ENCODE results near the gene VIPAS39. TPM values are rescaled to one million over a fixed set of nuclear protein-coding genes. Genes with fewer than 3 reads are reported as not detected.

Gene VIPAS39
- total RNA-seq, 4 donors from 2014 or later = 7.4 to 54.1 (median 23.6) TPM

GRCh38 chr14:77478029-77478428 is 20.6 kb upstream of the VIPAS39 start:
- Histone ChIP-seq H3K4me3 (no peak overlapping the region), H3K27me3 (no peaks in the 10 kb centered on the region), H3K36me3 (no peaks in the 10 kb centered on the region), H3K27ac (no peak overlapping the region), H3K9me3 (no peaks in the 10 kb centered on the region), H3K4me1 (peaks cover 0 to 7% of the 10 kb centered on the region in 2 donors)
- TF ChIP-seq CTCF (IDR thresholded peaks at IDR 0.05) (no peak), POLR2A (IDR thresholded peaks at IDR 0.05) (no peak)
- no peak for DNase-seq
- intact Hi-C loops (cut with DNase I; ENCODE audit: low total_unique reads) = no loop called here

DNA sequence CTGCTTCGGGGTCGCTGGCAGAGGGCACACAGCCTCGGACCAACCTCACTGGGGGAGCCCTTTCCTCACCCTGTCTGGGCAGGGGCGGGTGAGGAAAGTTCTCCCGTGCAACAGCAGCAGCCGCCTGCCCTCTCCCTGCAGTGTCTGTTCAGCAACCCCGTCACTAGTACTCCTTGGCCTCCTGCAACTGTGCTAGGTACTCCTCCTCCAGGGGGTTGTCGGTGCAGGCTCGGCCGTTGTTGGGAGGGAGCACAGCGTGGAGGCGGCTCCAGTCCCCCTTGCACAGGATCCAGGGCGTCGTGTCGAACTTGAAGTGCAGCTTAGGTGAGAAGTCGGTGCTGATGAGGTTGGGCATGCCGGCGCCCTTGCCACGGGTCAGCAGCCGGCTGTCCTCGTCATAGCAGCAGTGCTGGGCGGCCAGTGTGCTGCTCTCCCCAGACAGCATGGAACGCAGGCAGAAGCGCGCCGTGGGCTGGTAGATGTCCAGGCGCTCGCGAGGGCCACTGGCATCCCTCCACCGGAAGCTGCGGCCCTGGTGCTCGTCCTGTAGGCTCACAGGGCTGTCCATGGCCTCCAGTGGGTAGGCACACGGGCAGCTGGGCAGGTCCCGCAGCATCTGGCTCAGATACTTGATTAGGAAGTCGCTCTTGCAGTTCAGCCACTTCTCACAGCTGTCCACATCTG is 18.2 kb upstream of the VIPAS39 start:
- intact Hi-C loops (cut with DNase I; ENCODE audit: low total_unique reads) = no loop called here
- no peaks in the 10 kb centered on the region for H3K9me3 ChIP-seq
- TF ChIP-seq CTCF (IDR thresholded peaks at IDR 0.05) (no peak), POLR2A (IDR thresholded peaks at IDR 0.05) (no peak)

GRCh38 chr14:77474479-77475177 is 17.2 kb upstream of the VIPAS39 start:
- TF ChIP-seq POLR2A (IDR thresholded peaks at IDR 0.05) (no peak), CTCF (IDR thresholded peaks at IDR 0.05) (no peak)
- H3K9me3 ChIP-seq = no peaks in the 10 kb centered on the region
- H3K27me3 ChIP-seq = no peaks in the 10 kb centered on the region
- H3K4me3 ChIP-seq = no peak overlapping the region
- peak in 1 of 2 donors; percentile 35 for DNase-seq
- peaks cover 0 to 7% of the 10 kb centered on the region in 2 donors for H3K4me1 ChIP-seq
- no peak overlapping the region for H3K27ac ChIP-seq
- no peaks in the 10 kb centered on the region for H3K36me3 ChIP-seq
- intact Hi-C loops (cut with DNase I; ENCODE audit: low total_unique reads) = no loop called here

More for the DNA sequence above, 18.2 kb upstream of the VIPAS39 start:
- H3K4me1 ChIP-seq = peaks cover 0 to 7% of the 10 kb centered on the region in 2 donors
- H3K36me3 ChIP-seq = no peaks in the 10 kb centered on the region
- no peaks in the 10 kb centered on the region for H3K27me3 ChIP-seq
- H3K27ac ChIP-seq = no peak overlapping the region
- no peak for DNase-seq
- no peak overlapping the region for H3K4me3 ChIP-seq

DNA sequence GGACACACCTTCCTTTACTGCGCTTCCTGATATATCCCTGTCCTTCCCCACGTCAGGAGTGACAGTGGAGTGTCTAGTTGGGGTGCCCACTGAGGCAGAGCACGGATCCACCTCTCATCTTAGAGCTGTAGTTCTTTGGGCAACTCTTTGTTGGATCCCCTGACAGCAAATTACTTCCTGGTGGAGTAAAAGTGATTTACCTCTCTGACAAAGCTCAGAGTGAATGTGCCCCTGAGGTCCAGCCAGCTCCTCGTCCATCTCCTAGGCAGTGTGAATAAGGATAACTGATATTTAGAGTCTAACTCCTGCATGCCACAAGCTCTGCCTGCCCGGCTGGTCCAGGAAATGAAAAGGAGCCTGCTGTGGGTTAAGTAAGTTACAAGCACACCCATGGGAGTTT is 16.5 kb upstream of the VIPAS39 start:
- Histone ChIP-seq H3K9me3 (no peaks in the 10 kb centered on the region), H3K27me3 (no peaks in the 10 kb centered on the region), H3K36me3 (no peaks in the 10 kb centered on the region), H3K4me3 (no peak overlapping the region), H3K27ac (no peak overlapping the region), H3K4me1 (peaks cover 0 to 7% of the 10 kb centered on the region in 2 donors)
- no peak for DNase-seq
- TF ChIP-seq POLR2A (IDR thresholded peaks at IDR 0.05) = no peak
- intact Hi-C loops (cut with DNase I; ENCODE audit: low total_unique reads) = no loop called here

- Histone ChIP-seq H3K4me3 (no peak overlapping the region), H3K4me1 (peaks cover 0 to 7% of the 10 kb centered on the region in 2 donors), H3K27me3 (no peaks in the 10 kb centered on the region), H3K36me3 (no peaks in the 10 kb centered on the region), H3K27ac (no peak overlapping the region), H3K9me3 (no peaks in the 10 kb centered on the region)
- DNase-seq = no peak
- intact Hi-C loops (cut with DNase I; ENCODE audit: low total_unique reads) = no loop called here
- TF ChIP-seq POLR2A (IDR thresholded peaks at IDR 0.05) (no peak), CTCF (IDR thresholded peaks at IDR 0.05) (no peak)
Measured at GRCh38 chr14:77470224-77470870, 12.9 kb upstream of the VIPAS39 start.
